ENCODE data around the gene OTUD4.
"Not testable (repeated sequence)": the region's sequence is repeated elsewhere in the genome, so short reads cannot be mapped to it uniquely, and the experiment has no call there.

Gene OTUD4

DNA sequence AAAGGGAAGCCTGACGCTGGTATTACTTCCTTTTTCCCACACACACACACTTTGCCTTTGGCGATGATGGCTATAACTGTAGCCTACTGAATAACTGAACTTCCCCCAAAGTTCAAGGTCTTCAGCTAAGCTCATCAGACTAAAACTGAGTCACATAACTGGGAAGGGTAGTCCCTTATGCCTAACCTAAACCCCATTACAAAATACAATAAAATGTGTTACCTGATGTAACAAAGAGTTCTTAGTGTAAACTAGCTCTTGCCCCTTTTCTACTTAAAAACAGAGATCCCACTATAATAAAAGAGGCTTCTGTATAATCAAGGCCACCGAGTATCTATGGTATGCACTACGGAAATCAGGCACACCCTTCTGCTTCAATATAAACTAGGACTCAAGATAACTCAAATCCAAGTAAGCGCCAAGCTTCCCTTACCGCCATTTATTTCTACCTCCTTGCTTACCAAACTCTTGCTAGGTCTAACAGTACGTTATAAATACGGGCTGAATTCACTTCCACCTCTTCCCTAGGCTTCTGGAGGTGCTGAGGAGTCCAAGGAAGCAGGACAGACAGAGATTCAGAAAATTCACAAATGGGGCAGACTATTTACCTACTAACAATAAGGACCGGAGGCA is 2.4 kb downstream of the OTUD4 start:
- peak; percentile 87 for DNase-seq

GRCh38 chr4:145177511-145177905 is 2.9 kb downstream of the OTUD4 start:
- peak; percentile 40 for DNase-seq

- no peak for DNase-seq
Measured at GRCh38 chr4:145176641-145177432, 3.6 kb downstream of the OTUD4 start.

DNA sequence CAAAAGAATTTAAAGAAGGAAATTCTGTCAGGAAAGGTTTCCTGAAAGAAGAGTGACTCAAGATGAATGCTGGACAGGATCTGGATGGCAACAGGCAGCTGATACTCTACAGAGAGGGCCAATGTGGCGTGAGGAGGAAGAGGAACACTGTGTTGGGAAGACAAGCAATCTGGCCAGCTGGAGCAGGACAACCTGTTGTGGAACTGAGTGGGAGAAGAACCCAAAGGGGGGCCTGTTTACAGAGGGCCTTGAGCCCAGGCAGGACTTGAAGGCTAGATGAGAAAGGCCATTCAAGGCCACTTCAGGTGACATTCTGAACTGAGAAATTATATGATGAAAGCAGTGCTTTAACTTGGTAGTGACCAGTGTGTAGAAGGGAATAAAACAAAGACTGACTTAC is 8.5 kb downstream of the OTUD4 start:
- no peak for DNase-seq

GRCh38 chr4:145170223-145170622 is 10.2 kb downstream of the OTUD4 start:
- DNase-seq = no peak

DNA sequence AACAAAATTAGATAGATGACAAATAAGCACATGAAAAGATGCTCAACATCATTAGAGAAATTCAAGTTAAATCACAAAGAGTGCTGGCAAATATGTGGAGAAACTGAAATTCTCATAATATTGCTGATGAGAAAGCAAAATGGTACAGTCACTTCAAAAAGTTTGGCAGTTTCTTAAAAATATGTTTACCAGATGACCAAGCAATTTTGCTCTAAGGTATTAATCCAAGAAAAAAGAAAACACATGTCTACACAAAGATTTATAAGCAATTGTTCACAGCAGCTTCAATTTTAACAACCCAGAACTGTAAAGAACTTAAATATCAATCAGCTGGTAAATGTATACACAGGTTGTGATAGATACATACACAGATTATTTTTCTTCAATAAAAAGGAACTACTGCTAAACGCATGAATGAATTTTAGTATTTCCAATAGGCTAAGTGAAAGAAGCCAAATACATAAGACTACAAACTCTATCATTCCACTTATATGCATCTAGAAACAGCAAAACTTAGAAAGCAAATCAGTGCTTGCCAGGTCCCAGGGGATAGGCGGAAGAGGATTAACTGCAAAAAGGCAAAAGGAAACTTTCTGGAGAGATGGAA is 11.7 kb downstream of the OTUD4 start:
- no peak for DNase-seq

GRCh38 chr4:145167887-145168286 is 12.5 kb downstream of the OTUD4 start:
- no peak for DNase-seq

DNA sequence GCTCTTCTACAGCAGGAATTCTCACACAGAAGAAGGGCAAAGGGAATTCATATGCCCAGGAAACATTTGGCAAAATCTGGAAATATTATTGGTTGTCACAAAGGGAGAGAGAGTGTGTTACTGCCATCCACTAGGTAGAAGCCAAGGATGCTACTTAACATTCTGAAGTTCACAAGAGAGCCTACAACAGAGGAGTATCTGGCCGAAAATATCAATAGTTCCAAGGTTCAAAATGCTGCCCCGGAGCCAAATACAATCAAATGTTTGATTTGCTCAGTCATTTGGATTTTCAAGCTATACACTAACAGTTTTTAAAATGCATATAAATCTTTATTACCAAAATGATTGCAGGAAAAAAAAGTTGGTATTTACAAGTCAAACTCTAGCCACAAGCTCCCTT is 18.8 kb downstream of the OTUD4 start:
- DNase-seq = no peak

- no peak for DNase-seq
Measured at GRCh38 chr4:145156986-145157385, 23.4 kb downstream of the OTUD4 start.

DNA sequence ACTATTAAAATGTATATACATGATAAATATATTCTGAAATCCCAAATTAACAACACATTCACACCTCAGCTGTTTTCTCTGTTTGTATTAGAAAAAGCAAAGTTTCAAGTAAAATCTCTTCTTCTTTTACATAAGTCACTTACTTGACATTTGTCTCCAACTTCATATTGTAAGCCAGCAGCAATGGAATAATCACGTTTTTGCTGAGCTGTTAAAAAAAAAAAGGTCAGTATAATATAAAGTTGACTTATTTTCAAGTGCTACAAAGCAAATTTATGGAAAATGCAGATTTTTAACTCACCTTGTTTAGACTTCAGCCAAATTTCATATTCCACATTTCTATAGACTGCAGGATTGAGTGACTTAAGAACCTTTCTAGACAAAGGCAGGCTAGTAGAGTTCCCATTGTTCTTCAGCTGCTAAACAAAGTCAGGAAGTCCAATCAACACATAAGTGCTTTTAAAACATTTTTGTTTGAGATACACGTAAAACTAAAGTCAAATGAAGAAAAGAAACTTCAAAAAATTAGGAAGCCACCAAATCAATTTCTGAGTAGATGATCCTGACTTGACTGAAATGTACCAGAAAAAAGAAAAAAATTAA is 25.0 kb downstream of the OTUD4 start:
- no peak for DNase-seq

DNA sequence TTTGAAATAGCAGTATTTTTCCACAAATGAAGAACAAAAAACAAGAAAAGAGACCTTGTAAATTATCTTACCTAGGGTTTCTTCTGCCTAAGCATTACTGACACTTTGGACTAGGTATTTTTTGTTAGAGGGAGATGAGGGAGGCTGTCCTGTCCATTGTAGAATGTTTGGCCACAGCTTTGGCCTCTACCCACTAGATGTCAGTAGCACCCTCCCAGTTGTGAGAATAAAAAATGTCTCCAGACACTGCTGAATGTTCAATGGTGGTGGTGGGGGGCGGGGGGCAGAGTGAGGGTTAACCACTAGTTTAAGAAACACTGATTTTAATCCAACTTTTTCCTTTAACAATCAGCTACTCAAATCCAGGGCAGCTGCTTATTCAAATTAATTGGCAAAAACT is 25.8 kb downstream of the OTUD4 start:
- DNase-seq = peak; percentile 40

DNA sequence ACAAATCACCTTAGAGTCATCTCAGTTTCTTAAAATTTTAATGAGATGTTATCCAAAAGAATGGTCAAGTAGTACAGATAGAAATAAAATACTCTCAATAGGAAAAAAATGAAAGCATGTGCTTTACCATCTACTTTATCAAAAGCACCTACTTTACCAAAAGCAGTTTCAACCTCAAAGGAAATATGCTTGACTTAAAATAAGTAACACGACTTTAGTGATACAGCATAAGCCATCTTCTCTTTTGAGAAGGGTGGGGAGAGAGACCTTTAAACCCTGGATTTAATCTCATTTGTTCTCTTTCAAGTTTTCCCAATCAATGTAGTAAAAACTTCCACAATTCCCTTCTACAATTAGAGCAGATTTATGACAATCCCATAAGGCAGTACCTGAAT is 26.5 kb downstream of the OTUD4 start:
- DNase-seq = no peak

GRCh38 chr4:145153181-145153903 is 27.0 kb downstream of the OTUD4 start:
- no peak for DNase-seq

DNA sequence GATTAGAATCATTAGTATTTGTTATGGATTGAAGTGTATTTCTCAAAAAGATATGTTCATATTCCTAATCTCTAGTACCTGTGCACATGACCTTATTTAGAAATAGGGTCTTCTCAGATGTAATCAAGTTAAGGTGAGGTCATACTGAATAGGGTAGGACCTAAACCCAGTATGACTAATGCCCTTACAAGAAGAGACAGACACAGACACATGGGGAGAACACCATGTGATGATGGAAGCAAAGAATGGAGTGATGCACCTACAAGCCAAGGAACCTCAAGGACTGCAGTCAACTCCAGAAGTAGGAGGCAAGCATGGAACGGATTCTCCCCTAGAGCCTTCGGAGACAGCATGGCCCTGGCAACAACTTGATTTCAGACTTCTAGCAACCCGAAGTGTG is 31.4 kb downstream of the OTUD4 start:
- no peak for DNase-seq

DNA sequence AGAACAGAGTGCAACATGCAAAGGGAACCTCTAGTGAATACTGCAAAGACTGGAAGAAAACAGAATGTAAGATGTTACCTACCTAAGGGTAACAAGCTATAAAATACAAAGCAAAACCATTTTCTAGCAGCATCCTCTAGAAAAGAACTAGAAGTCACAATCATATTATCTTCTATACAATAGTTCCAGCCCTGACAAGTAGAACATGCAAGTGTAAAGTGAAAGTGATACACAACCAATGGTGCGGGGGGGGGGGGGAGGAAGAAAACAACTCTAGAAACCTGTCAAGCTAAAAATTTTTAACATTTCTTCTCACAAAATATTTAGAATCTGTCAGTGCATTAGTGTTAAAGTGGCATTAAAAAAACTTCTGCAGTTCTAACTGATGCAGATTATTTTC is 44.2 kb downstream of the OTUD4 start:
- not testable (repeated sequence) for DNase-seq

DNA sequence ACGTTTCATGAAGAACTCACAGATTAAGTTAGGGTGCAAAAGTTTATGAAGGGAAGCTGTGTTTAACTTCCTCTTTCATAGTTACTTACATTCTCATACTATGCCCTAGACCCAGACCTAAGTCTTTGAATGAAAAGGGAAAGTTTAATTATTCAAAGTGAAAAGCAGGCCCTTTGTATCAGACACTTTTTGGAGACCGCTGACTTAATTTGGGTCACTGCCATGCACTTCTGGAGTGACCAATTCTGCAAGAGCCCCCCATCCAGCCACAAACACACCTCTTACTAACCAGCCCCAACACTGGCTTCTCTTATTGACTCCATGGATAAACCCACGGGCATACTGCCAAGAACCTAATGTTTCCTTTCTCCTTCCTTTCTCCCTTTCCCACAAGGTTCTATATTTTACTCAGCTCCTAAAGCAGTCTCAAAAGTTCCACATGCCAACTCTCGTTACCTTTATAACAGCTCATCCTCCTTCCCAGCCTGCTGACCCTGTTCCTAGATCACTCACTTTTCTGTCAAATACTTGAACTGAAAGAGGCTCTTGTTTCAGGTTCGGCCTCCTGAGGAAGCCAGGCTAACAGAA is 47.8 kb downstream of the OTUD4 start:
- DNase-seq = peak; percentile 28

DNA sequence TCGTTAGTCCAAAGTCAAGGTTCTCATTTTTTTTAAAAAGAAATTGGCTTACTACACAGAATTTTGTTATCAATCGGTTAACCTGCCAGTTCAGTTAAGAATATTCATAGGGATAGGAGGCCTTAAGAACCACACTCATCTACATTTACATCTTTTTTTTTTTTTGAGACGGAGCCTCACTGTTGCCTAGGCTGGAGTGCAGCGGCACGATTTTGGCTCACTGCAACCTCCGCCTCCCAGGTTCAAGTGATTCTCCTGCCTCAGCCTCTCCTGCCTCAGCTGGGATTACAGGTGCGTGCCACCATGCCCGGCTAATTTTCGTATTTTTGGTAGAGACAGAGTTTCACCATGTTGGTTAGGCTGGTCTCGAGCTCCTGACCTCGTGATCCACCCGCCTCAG is 48.5 kb downstream of the OTUD4 start:
- DNase-seq = no peak

DNA sequence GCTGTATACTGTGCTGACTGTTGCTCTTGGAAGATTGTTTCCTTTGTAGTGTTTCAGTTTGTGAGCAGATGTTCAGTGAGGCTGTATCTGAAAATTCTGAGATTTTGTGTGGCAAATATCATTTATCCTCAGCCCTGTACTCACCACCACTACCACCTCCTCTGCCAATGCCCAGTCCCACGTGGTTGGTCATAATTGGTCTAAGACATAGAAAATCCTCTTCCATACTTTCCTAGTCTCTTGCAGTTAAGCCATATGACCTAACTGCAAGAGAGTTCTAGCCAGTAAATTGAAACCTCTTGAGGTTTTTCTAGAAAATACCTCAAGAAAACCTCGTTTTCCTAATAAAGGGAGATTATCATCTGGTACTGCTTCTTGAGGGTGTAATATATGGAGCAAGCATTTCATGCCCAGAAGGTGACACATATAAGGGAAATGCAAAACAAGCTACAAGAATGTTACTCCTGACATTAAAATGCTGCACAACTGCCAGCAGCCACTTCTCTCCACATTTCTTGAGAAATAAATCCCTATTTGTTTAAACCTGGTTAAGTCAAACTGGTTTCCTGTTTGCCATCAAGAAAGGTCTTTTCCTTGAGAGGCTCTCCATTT is 49.5 kb downstream of the OTUD4 start:
- no peak for DNase-seq

DNA sequence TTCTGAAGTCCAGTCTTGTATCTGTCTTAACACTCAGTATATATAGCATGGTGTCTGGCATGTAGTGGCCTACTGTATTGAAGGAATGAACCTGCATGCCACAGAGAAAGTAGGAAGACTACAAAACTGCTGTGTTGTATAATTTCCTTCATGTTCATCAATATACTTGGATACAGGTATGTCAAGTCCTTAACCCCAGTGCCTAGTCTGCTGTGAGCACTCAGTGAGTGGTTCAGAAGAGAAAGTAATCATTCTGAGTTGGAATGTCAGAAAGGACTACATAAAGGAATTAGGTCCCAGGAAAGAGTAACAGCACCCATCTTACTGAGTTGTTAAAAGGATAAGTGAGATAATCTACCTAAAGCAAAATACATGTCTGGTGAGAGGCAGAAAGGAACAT is 50.3 kb downstream of the OTUD4 start:
- no peak for DNase-seq

DNA sequence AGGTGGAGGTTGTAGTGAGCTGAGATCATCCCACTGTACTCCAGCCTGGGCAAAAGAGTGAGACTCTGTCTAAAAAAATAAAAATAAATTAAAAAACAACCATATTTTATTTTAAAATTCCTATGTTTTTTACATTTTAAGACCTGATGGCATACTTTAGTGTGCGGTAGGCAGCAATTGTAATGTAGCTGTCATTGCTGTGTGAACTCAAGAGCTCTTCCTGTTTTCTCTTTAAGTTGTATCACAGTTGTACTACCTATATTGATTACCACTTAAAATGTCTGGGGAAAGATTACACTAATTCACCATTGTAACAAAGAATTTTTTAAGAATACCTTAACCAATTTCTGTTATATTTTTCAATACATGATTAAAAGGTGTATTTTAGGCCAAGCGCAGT is 55.0 kb downstream of the OTUD4 start:
- DNase-seq = no peak

DNA sequence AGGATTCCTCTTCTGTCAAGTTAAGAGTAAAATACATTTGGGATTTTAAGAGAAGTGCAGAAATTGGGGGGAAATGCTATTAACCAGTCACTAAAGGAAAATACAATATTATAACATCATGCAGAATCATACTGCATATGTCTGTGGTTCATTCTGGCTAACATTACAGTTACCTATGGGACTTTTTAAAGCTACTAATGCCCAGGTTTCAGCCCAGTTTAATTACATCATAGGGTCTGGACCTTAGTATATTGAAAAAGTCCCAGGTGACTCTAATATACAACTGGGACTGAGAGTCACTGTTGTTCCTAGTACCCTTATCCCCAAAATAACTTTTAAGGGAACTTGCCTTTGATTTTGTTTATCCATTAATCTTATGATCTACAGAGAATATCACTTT is 72.3 kb downstream of the OTUD4 start:
- no peak for DNase-seq

DNA sequence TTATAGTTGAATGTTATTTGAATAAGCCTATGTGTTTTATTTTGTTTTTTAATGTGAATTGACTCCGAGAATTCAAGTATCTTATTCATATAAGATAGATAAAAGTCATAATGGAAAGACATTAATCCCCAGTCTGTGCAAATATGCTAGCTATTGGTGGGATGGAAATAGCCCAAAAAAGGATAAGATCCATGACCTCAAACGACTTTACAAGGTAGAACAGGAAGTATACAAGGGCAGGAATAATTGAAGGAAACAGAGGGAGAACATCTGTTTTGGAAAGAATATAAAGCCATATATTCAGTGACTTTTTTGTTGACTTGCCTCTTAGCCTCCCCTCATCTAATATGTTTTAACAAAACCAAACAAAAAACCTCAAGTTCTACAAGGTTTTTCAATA is 73.3 kb downstream of the OTUD4 start:
- DNase-seq = no peak
